HG03469 (cell line): ENCODE results near the gene INPP5D.
"Not testable (repeated sequence)": the region's sequence is repeated elsewhere in the genome, so short reads cannot be mapped to it uniquely, and the experiment has no call there.

ENCODE experiments used
- ATAC-seq: cut with Tn5 transposase; IDR thresholded peaks from one replicate; pipeline ENCODE4 v1.9.1; 2021; ENCODE audit warnings: mild to moderate bottlenecking, moderate library complexity, moderate number of reproducible peaks; ENCODE audit not compliant: unreplicated experiment

The INPP5D gene

DNA sequence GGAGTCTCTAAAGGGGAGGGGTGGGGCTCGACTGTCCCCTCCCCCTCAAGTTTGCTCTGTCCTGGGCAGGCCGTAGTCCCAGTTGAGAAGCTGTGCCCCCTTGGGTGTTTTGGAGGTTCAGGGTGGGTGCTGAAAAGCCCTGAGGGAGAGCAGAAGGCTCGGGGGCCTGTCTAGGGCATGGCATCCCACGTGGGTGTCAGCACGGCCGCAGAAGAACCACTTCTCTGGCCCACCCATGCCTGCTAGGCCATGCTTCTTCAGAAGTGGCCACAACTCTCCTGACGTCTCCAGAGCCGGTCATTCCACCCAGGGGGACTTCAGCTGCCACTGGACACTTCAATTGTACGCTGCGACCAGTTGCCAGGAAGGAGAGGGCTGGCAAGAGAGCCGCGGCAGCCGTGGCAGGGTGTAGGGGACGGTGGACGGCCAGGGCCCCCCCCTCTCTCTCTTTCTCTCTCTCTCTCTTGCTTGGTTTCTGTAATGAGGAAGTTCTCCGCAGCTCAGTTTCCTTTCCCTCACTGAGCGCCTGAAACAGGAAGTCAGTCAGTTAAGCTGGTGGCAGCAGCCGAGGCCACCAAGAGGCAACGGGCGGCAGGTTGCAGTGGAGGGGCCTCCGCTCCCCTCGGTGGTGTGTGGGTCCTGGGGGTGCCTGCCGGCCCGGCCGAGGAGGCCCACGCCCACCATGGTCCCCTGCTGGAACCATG, at the start of gene INPP5D:
Gene INPP5D, plus strand, starts transcription at position 546 of the 704 bp plus-strand sequence. Its CDS starts 137 bp downstream, at position 683.
- ATAC-seq: peak; percentile 31

DNA sequence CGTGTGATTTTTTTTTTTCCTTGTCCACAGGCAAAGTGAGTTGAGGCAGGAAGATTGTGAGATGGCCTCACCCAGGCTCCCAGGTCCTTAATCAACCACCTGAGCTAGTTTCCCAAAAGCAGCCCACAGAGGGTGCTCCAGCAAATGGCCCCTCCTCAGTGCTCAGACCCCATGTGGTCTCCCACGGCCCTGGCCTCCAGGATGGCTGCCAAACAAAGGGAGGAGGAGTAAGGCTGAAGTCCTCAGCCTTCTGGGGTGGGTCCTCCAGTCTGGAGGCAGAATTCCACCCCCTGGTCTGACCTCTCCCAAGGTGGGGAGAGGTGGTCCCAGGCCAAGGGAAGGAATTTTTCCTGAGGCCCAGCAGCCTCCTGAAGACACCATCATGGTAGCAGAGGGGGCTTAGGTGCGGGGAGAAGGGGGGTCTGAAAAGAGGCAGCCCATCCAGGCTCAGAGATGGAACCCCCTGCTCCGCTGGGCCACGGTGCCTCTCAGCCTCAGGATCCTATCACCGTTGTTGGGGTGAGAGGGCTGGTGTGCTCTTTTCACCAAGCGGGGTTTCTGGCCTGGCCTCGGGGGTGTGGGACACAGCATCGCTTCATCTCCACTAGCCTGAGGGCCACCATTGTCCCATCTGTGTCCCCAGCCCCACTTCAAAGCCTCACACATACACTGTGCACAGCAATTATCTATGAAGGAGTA, 49.4 kb upstream of the INPP5D start:
- no peak for ATAC-seq

DNA sequence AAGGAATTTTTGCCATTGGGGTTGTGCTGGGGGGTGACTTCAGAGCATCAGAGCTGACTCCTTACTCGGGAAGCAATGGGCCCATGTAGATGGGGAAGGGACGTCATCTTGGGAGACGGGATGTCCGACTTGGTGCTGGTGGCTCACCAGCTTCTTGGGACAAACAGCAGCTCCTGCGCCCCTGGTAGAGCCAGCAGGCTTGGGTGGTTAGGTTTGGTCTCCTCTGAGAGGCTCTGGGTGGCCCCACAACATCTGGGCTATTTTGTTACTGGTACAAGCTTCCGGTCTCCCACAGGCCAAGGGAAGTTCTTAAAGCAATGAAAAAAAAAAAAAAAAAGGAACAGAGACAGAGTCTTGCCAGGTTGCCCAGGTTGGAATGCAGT, 48.9 kb upstream of the INPP5D start:
- no peak for ATAC-seq

- no peak for ATAC-seq
These were observed 48.4 kb upstream of the INPP5D start for GRCh38 chr2:233011702-233012131.

GRCh38 chr2:233012301-233012971, 47.7 kb upstream of the INPP5D start:
- no peak for ATAC-seq

DNA sequence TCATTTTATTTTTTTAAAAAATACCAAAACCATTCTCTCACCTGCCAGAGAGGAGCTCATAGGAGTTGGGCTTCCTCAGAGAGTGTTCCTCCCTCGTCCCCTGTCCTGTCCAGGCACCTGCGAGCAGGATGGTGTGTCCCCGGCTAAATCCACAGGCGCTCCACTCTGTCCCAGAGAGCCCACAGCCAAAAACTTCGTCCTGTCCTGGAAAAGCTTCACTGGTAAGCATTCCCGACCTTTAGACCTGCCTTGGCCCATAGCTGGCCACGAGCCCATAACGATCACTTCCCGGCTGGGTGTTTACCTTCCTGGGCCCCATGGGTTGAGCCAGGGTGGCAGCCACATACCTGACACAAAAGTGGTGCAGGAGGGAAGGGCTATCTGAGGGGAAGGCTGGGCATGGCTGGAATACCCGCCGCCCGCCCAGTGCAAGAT, 47.1 kb upstream of the INPP5D start, which contains the start of gene NGEF:
Gene NGEF, minus strand, starts transcription at position 230 of the 435 bp plus-strand sequence. CDS start 38,366 bp downstream, outside the sequence.
- ATAC-seq: no peak

GRCh38 chr2:233013650-233014049, 46.5 kb upstream of the INPP5D start:
- no peak for ATAC-seq

- ATAC-seq: no peak
These were observed 45.0 kb upstream of the INPP5D start for GRCh38 chr2:233015019-233015645.

DNA sequence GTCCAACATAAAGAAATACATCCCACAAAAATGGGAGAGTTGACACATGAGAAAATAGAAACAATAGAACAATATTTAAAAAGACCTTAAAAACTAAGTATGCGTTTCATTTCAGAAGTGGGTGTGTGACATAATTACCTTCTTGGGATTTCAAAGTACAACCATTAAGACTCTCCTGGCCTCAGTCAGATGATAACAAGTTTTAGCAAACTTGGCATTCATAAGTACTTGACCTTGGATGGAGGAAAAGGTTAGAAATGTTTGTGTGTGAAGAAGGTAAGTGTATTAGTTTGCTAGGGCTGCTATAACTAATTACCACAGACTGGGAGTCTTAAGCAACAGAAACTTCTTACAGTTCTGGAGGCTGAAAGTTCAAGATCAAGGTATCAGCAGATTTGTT, 42.2 kb upstream of the INPP5D start:
- no peak for ATAC-seq

DNA sequence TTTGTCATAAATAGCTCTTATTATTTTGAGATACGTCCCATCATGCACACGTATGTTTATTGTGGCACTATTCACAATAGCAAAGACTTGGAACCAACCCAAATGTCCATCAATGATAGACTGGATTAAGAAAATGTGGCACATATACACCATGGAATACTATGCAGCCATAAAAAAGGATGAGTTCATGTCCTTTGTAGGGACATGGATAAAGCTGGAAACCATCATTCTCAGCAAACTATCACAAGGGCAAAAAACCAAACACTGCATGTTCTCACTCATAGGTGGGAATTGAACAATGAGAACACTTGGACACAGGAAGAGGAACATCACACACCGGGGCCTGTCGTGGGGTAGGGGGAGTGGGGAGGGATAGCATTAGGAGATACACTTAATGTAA, 40.5 kb upstream of the INPP5D start:
- not testable (repeated sequence) for ATAC-seq

DNA sequence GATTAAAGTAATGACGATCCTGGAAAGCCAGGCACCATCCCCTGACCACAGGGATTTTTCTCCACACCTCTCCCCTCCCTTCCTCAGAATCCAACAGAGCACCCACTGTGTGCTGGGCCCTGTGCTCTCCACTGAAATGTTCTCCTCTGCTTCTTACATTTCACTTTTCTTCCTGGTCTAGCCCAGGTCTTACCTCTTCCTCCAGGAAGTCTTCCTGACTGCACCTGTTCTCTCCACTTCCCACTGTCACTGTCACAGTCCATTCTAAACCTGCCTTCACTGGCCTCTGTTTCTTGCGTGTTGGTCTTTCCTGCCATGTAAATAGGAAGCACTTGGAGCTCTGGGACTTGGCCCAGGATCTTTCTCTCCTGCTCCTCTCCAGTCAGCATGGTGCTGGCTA, 39.7 kb upstream of the INPP5D start:
- no peak for ATAC-seq

DNA sequence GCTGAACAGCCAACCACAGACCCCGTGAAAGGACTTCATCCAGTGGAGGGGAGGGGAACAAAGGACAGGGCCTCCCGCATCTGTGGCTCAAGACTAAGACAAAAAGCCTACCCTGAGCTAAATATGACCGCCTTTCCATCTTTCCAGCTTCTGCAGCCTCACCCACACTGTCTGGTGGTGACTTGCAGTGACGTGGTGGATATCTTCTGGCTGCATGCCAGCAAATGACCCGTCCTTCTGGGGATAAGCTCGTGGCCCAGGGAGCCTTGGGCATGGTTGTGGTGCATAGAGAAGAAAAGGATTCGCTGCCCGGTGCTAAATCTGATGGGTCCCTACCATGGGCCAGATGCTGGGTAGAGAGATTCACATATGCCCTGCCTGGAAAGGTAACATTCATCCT, 38.4 kb upstream of the INPP5D start:
- ATAC-seq: no peak

DNA sequence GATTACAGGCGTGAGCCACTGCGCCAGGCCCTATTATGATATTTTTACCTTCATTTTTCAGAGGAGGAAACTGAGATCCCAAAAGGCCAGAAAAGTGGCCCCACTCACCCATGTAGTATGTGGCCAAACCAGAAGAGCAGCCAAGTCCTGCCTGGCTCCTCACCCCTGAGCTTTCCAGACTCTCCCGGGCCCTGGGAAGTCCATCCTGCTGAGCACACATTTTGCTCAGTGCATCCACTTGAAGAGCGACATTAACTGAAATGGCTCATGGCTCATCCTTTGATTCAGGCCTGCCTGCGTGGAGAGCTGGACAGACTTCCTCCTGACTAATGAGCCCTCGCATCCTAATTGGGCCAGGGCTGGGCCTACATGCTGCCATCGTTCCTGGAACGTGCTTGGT, 37.6 kb upstream of the INPP5D start:
- no peak for ATAC-seq

- ATAC-seq: no peak
These were observed 37.0 kb upstream of the INPP5D start for GRCh38 chr2:233023007-233023760.

DNA sequence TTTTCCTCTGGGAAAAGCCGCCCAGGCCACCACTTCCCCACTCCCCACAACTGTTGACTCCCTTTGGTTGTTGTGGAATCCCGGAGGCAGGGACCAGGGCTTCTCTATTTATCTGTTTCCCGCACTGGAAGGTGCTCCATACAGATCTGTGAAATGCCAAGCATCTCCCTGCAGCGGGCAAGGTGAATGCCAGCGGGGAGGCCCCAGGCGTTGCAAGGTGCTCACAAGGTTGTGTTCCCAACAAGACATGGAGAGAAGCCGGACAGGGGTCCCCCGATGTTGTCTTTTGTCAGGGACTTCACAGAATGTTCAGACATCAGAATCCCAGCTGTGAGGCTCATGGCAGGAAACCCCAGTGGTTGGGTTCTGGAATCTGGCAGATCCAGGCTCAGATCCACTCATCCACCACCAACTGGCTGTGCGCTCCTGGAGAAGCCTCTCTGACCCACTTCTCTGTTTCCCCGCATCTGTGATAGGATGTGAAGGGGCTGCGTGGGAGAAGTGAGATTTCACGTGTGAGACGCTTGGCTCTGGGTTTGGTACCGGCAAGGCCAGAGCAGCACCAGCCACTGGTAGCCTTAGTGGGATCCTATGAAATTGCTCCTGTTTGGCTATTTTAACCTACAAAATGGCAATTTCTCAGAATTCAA, 36.3 kb upstream of the INPP5D start:
- ATAC-seq: no peak

DNA sequence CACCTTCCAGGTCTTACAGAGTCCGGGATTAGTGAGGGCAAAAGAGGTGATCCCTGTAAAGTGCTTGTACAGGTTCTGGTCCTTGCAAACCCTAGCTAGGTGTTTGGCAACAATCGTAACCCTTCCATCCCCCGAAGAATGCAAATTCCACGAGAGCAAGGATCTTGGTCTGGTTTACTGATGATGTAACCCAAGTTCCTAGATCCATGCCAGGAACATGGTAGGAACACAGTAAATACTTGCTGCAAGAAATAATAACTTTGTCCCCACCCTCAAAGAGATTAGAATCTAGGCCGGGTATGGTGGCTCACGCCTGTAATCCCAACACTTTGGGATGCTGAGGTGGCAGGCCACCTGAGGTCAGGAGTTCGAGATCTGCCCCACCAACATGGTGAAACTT, 34.4 kb upstream of the INPP5D start:
- no peak for ATAC-seq

GRCh38 chr2:233026198-233026813, 33.8 kb upstream of the INPP5D start:
- no peak for ATAC-seq

- no peak for ATAC-seq
These were observed 30.8 kb upstream of the INPP5D start for GRCh38 chr2:233029321-233029720.
